Stimulated activated CD8-positive, alpha-beta memory T cell treated with anti-CD3 and anti-CD28 coated beads, Interleukin-15, amount 100 ng/mL, for 24 hours (primary cell): Measurements from ENCODE around the gene NFRKB.

Experiments
- DNase-seq: peaks from one replicate; pipeline ENCODE4 v3.0.0-alpha.2; 2020; ENCODE audit warnings: low read depth

NFRKB gene

GRCh38 chr11:129895126-129896041 lies at the start of gene NFRKB:
NFRKB (minus strand) TSS chr11:129895578; CDS start chr11:129892849, 2,729 bp downstream.
- peak; percentile 94 for DNase-seq

GRCh38 chr11:129944696-129945095 lies 49.3 kb upstream of the NFRKB start:
- DNase-seq = no peak

- no peak for DNase-seq
These were observed 47.7 kb upstream of the NFRKB start for GRCh38 chr11:129943036-129943435.

GRCh38 chr11:129939510-129939909 lies 44.1 kb upstream of the NFRKB start:
- DNase-seq = no peak

GRCh38 chr11:129938764-129939163 lies 43.4 kb upstream of the NFRKB start:
- DNase-seq = no peak

GRCh38 chr11:129937592-129938238 lies 42.3 kb upstream of the NFRKB start:
- DNase-seq = no peak

GRCh38 chr11:129935723-129936122 lies 40.3 kb upstream of the NFRKB start:
- DNase-seq = no peak

GRCh38 chr11:129933891-129934290 lies 38.5 kb upstream of the NFRKB start:
- no peak for DNase-seq

GRCh38 chr11:129933262-129933661 lies 37.9 kb upstream of the NFRKB start:
- no peak for DNase-seq

- DNase-seq = no peak
These were observed 37.1 kb upstream of the NFRKB start for GRCh38 chr11:129932381-129933067.

- no peak for DNase-seq
These were observed 35.4 kb upstream of the NFRKB start for GRCh38 chr11:129930743-129931142.

GRCh38 chr11:129930296-129930695 lies 34.9 kb upstream of the NFRKB start:
- DNase-seq = no peak

GRCh38 chr11:129929721-129930120 lies 34.3 kb upstream of the NFRKB start:
- DNase-seq = no peak

GRCh38 chr11:129928923-129929692 lies 33.7 kb upstream of the NFRKB start:
- DNase-seq = no peak

- DNase-seq = no peak
These were observed 27.3 kb upstream of the NFRKB start for GRCh38 chr11:129922674-129923073.

- no peak for DNase-seq
These were observed 23.0 kb upstream of the NFRKB start for GRCh38 chr11:129918361-129918760.

- no peak for DNase-seq
These were observed 21.9 kb upstream of the NFRKB start for GRCh38 chr11:129917231-129917630.

- DNase-seq = no peak
These were observed 15.9 kb upstream of the NFRKB start for GRCh38 chr11:129911298-129911697.

- DNase-seq = no peak
These were observed 15.0 kb upstream of the NFRKB start for GRCh38 chr11:129910360-129910759.

GRCh38 chr11:129905402-129905801 lies 10.0 kb upstream of the NFRKB start:
- no peak for DNase-seq

- no peak for DNase-seq
These were observed 684 bp upstream of the NFRKB start for GRCh38 chr11:129896062-129896461.
